Right forelimb (tissue), 1 donor: ENCODE measurements around the gene CALU.

ENCODE experiments used
- DNase-seq: peaks from one replicate; pipeline ENCODE4 v3.0.0-alpha.2; 2018

The CALU gene

GRCh38 chr7:128755075-128755818 is 16.1 kb downstream of the CALU start:
- no peak for DNase-seq

GRCh38 chr7:128755819-128756476 is 16.8 kb downstream of the CALU start:
- no peak for DNase-seq

- DNase-seq = no peak
These were observed 18.0 kb downstream of the CALU start for GRCh38 chr7:128757203-128757602.

GRCh38 chr7:128758553-128758952 is 19.4 kb downstream of the CALU start:
- no peak for DNase-seq

- DNase-seq = no peak
These were observed 20.1 kb downstream of the CALU start for GRCh38 chr7:128759242-128759641.

- no peak for DNase-seq
These were observed 24.4 kb downstream of the CALU start for GRCh38 chr7:128763541-128763940.

- no peak for DNase-seq
These were observed 28.4 kb downstream of the CALU start for GRCh38 chr7:128767475-128768110.

- no peak for DNase-seq
These were observed 31.1 kb downstream of the CALU start for GRCh38 chr7:128770233-128770632.

GRCh38 chr7:128773604-128774003 is 34.4 kb downstream of the CALU start:
- DNase-seq = no peak

- DNase-seq = no peak
These were observed 35.0 kb downstream of the CALU start for GRCh38 chr7:128774029-128774689.

- no peak for DNase-seq
These were observed 35.8 kb downstream of the CALU start for GRCh38 chr7:128774921-128775320.

GRCh38 chr7:128775744-128776474 is 36.8 kb downstream of the CALU start, which contains the start of gene OPN1SW:
TSS of gene OPN1SW (minus strand) at chr7:128775794. CDS start at chr7:128775781, 13 bp downstream.
- no peak for DNase-seq

GRCh38 chr7:128777156-128778123 is 38.3 kb downstream of the CALU start:
- DNase-seq = no peak

GRCh38 chr7:128778946-128779345 is 39.8 kb downstream of the CALU start:
- no peak for DNase-seq

GRCh38 chr7:128781126-128781525 is 42.0 kb downstream of the CALU start:
- peak; percentile 67 for DNase-seq

- DNase-seq = no peak
These were observed 42.7 kb downstream of the CALU start for GRCh38 chr7:128781851-128782250.

GRCh38 chr7:128783143-128783861 is 44.1 kb downstream of the CALU start:
- DNase-seq = peak; percentile 92

GRCh38 chr7:128785738-128786137 is 46.6 kb downstream of the CALU start:
- DNase-seq = no peak

GRCh38 chr7:128788446-128789412 is 49.6 kb downstream of the CALU start:
- no peak for DNase-seq
